C1 segment of cervical spinal cord (tissue), 14 donors: ENCODE results near the gene DUSP16.
"Not testable (repeated sequence)": the region's sequence is repeated elsewhere in the genome, so short reads cannot be mapped to it uniquely, and the experiment has no call there.

ENCODE experiments used
- DNase-seq, 14 donors: peaks; one replicate each; lab custom pipeline; 2025; lab: John Stamatoyannopoulos, UW

The DUSP16 gene, protein sequence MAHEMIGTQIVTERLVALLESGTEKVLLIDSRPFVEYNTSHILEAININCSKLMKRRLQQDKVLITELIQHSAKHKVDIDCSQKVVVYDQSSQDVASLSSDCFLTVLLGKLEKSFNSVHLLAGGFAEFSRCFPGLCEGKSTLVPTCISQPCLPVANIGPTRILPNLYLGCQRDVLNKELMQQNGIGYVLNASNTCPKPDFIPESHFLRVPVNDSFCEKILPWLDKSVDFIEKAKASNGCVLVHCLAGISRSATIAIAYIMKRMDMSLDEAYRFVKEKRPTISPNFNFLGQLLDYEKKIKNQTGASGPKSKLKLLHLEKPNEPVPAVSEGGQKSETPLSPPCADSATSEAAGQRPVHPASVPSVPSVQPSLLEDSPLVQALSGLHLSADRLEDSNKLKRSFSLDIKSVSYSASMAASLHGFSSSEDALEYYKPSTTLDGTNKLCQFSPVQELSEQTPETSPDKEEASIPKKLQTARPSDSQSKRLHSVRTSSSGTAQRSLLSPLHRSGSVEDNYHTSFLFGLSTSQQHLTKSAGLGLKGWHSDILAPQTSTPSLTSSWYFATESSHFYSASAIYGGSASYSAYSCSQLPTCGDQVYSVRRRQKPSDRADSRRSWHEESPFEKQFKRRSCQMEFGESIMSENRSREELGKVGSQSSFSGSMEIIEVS

DNA sequence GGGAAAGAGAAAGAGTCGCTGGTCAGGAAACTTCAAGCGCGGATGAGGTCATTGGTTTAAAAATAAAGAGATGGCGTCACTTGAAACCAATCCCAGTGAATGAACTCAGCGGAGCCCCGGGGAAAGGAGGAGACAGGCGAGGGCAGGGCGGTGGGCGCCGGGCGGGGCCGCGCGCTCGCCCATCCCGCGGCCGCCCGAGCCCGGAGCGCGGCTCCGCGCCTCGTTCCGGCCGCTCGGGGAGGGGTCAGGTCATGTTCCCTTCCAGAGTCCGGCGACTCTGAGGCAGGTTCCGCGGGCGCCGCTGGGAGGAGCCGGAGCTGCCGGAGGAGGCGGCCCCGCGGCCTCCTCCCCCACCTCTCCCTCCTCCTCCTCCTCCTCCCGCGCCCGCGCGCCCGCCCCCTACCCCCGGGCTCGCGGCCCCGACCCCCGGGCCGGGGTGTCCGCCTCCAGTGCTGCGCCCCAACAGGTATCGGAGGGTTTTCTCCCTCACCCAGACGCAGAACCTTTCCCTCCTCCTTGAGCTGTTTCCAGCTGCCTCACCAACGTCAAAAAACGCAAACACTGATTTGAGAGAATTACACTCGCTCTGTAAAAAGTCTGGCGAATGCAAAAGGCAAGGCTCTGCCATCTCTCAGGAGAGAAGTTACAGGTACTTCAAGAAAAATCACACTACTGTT lies at the start of gene DUSP16:
Gene DUSP16, minus strand, starts transcription at position 279 of the 677 bp plus-strand sequence. CDS start 41,765 bp downstream, outside the sequence.
- DNase-seq, result peak; percentile 42 to 98 (median 90)

- peak in 5 of 14 donors; percentile 63 to 83 (median 73) for DNase-seq
Measured at GRCh38 chr12:12612358-12612757, 49.7 kb upstream of the DUSP16 start.

- peak; percentile 54 to 95 (median 90) for DNase-seq
Measured at GRCh38 chr12:12611512-12612306, 49.0 kb upstream of the DUSP16 start, which contains the start of gene CREBL2. TSS of gene CREBL2 (plus strand) at chr12:12611876. CDS start at chr12:12612173, 297 bp downstream.

GRCh38 chr12:12610711-12611110 lies 48.0 kb upstream of the DUSP16 start:
- no peak for DNase-seq

- DNase-seq, result no peak
Measured at GRCh38 chr12:12609692-12610091, 47.0 kb upstream of the DUSP16 start.

- no peak for DNase-seq
Measured at GRCh38 chr12:12608557-12608957, 45.9 kb upstream of the DUSP16 start.

DNA sequence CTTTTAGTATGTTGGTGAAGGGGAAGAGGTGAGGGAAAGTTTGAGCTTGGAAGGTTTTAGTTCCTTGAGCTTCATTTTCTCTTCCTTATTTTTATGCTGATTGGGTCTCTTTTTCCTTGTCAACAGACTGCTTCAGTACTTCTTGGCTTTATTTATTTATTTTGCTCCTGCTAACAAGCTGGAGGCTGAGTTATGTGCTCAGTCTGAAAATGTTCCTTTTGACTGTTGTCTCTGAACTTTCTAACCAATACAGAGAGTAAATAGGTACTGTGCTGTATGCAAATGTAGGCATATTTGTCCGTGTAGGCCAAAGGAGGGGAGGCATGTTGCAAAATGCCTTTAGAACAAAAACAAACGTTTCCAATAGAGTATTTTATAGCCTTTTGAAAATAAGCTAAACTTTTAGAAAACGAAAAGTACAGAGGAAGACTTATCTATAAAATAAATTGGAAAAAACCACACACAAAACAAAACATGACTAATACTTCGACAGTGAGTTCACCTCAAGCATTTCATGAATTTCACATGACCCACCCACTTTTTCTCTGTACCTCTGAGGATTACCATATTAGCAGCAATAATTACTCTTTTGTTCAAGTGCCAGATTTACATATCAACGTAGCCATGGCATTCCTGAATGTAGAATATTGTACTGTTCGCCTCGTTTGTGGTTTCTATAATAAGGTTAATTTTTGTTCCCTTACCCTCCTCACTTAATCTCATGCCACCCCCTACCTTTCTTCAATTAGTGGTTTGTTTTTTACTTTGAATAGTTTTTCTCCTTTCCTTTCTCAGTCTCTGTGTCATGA lies 44.3 kb upstream of the DUSP16 start:
- DNase-seq, result no peak

DNA sequence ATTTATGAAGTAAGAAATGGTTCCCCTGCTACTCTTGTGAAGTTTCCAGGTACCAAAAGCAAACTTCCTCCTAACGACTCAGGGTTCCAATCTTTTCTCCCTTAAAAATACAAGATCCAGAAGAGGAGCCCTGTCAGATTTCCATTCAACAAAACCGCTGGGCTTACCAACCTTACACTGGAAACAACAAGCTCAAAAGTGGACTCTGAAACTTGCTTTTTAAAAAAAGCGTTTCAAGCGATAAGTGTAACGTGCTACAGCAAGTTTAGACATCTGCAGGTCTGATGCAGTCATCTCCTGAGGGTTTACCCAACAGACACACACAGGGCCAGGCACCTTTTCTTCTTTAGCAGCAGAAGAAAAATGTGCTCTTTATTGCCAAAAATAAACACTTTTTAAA lies 42.1 kb upstream of the DUSP16 start:
- no peak for DNase-seq

DNA sequence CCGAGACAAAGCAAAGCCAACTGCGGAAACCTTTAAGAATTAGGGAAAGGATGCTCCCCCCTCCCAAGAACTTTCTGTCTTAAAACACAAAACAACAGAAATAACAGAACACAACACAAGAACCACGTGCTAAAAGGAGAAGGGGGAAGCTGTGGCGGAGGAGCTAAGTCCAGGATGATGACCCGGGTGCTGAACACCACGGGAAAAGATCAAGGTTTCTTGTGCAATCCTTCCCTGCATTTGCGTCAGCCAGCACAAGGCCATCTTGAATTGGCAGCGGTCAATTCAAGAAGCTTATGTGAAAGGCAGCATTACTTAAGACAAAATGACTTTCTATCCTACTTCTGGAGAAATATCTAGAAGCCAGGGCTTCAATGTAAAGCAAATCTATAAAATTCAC lies 38.0 kb upstream of the DUSP16 start:
- DNase-seq, result peak in 5 of 14 donors; percentile 6 to 27 (median 18)

DNA sequence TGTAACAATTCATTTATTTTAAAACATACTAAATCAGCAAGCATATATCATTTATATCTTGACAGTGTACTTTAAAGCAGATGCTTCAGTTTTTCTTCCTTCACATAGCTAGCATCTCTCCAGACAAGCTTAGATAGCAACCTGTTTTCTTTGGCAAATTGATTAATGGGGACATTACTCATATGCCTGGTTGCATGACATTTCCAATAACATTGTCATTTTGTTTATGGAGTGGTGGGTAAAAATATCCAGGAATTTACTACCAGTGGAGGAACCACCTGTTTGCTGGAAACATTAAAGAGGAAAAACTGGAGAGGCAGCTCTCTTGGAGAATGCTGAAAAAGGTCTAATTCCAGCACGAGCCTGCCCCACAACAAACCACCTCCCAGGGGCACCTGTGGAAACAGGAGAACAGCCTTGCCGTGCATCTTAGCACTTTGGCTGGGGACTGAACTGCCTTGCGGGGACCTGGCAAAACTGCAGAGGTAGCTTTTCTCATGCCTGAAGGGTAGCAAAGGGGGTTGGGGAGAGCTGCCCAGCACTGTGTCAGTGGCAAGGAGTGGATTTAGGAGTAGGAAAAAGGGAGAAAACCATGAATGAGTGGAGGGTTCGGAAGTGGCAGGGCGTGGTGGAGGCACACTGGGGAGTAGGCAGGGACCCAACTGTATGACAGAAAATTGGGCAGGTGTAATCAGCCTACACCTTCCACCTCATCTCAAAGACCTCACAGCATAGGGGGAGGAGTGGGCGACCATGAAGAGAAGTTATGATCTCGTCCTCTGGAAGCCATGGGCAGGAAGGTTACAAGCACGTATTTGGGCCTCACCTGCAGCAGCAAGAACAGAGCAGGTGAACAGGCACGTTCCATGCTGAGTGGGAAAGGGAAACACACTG lies 37.3 kb upstream of the DUSP16 start:
- DNase-seq, result no peak

DNA sequence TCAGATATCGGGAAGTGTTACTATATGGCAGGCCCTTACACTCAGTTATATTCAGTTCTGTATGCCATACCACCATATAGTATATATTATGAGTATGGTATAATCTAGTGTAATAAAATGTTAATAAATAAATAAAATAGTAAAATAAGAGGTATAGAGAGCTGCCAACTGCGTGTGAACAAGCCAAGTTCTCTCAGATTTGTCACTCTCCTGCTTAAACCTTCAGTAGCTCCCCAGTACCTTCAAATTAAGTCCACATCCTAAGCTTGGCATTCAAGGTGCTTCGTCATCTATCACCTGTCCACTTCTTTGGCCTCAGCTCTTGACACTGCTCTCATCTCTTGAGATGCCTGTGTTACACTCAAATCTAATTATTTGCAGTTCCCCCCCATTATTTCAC lies 36.2 kb upstream of the DUSP16 start:
- no peak for DNase-seq

DNA sequence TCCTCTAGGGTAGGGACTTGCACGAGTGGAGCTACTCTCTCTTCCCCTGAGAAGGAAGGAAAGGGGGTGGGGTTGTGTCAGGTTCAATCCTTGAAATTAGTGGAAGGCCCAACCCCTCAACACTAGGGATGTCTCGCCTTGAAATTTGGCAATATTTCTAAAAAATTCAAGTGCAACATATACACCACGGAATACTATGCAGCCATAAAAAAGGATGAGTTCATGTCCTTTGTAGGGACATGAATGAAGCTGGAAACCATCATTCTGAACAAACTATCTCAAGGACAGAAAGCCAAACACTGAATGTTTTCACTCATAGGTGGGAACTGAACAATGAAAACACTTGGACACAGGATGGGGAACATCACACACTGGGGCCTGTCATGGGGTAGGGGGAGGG lies 33.9 kb upstream of the DUSP16 start:
- not testable (repeated sequence) for DNase-seq

DNA sequence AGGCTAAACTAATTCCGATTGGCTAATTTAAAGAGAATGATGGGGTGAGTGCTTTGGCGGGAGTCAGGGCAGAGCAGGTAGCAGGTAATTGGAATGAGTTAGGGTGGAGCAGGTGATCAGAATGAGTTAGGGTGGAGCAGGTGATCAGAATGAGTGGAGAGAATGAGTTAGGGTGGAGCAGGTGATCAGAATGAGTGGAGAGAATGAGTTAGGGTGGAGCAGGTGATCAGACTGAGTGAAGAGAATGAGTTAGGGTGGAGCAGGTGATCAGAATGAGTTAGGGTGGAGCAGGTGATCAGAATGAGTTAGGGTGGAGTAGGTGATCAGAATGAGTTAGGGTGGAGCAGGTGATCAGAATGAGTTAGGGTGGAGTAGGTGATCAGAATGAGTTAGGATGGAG lies 33.3 kb upstream of the DUSP16 start:
- DNase-seq, result not testable (repeated sequence)

DNA sequence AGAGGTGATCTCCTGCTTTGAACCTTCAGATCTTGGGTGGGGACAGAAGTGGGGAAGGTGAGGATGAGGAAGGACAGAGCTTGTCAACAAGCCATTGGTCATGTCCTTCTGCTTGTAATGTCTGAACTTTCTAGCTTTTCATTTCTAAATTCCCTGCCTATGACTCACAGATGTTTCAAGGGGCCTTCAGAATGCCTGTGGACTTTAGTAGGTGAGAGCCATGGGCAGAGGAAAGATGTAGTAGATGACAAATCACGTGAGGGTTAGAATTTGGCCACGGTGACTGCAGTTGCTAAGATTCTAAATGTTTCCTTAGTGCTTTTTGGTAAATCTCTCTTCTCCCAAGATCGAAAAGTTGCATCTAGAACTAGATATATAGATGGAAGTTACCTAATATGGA lies 30.3 kb upstream of the DUSP16 start:
- DNase-seq, result no peak

GRCh38 chr12:12590961-12591360 lies 28.3 kb upstream of the DUSP16 start:
- no peak for DNase-seq

DNA sequence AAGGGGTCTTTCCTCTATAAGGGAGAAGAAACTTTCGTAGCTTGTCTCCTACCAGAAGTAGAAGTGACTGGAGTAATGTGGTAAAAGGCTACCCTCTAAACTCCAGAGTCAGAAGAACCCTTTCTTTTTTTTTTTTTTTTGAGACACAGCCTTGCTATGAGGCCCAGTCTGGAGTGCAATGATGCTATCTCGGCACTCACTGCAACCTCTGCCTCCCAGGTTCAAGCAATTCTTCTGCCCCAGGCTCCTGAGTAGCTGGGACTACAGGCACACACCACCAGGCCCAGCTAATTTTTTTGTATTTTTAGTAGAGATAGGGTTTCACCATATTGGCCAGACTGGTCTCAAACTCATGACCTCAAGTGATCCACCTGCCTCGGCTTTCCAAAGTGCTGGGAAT lies 25.8 kb upstream of the DUSP16 start:
- not testable (repeated sequence) for DNase-seq

GRCh38 chr12:12587878-12588277 lies 25.2 kb upstream of the DUSP16 start:
- no peak for DNase-seq

- DNase-seq, result no peak
Measured at GRCh38 chr12:12586879-12587675, 24.4 kb upstream of the DUSP16 start.
